Testis (tissue), 3 donors: Measurements from ENCODE around the gene OR2B2. TPM values are rescaled to one million over a fixed set of nuclear protein-coding genes. Genes with fewer than 3 reads are reported as not detected.

Experiments
- DNase-seq: peaks from one replicate; pipeline ENCODE4 v3.0.0-alpha.2; 2019
- H3K27ac ChIP-seq, 2 donors: fragments of 200-600 bp; sonication (generic); one replicate each; pipeline ENCODE4 v1.5.1; 2019
- H3K27me3 ChIP-seq: fragments of 200-600 bp; sonication (generic); one replicate; pipeline ENCODE4 v1.5.1; 2019
- H3K36me3 ChIP-seq: fragments of 200-600 bp; sonication (generic); one replicate; pipeline ENCODE4 v1.5.1; 2017; ENCODE audit warnings: low read depth; ENCODE audit errors: missing control alignments
- H3K4me1 ChIP-seq: fragments of 200-600 bp; sonication (generic); one replicate; pipeline ENCODE4 v1.5.1; 2019
- H3K4me3 ChIP-seq, 2 donors: fragments of 200-600 bp; sonication (generic); one replicate each; pipeline ENCODE4 v1.5.1; 2017 to 2019
- H3K9me3 ChIP-seq: fragments of 200-600 bp; sonication (generic); one replicate; pipeline ENCODE4 v1.5.1; 2017
- CTCF ChIP-seq, 3 experiments: fragments of 450-650 bp in 2 of 3; fragments of 200-600 bp in 1 of 3; sonication (generic) in 1 of 3; IDR thresholded peaks; one replicate each; pipeline ENCODE4 v1.5.1; 2016 to 2019; ENCODE audit warnings: antibody characterized with exemption in 3 of 3, mild to moderate bottlenecking in 2 of 3, moderate library complexity in 1 of 3
- POLR2A ChIP-seq: fragments of 450-650 bp; IDR thresholded peaks from one replicate; pipeline ENCODE4 v1.6.1; 2017; ENCODE audit warnings: antibody characterized with exemption, mild to moderate bottlenecking, moderate library complexity
- WGBS, 2 donors: methylation state at CpG; one replicate each; pipeline ENCODE4 v1.1.5; 2018; 5-methylcytosine and 5-hydroxymethylcytosine counted together
- intact Hi-C: fragments of 100-400 bp; cut with DNase I; formaldehyde crosslinking; loops from one replicate; pipeline ENCODE4 v1.15.1; 2023; ENCODE audit warnings: low total_unique reads
- polyA plus RNA-seq: library from polyadenylated mRNA; stranded (reverse); fragments of 350-450 nt; fragmentation: Illumina TruSeq; extraction: RNeasy Lipid Tissue Mini Kit (QIAGEN cat#74804); gene quantifications from one replicate; pipeline ENCODE4 v1.2.3, GENCODE V29; 2014; ENCODE audit warnings: low read depth, low replicate concordance; ENCODE audit not compliant: insufficient read depth
- small RNA-seq, 2 donors: library from RNA; depleted of rRNA; stranded (forward); fragments of <200 nt; gene quantifications; one replicate each; pipeline ENCODE3, GENCODE V24; 2016
- total RNA-seq, 2 donors: library from RNA; depleted of rRNA; stranded (reverse); fragments of >200 nt; gene quantifications; one replicate each; pipeline ENCODE4 v1.2.3, GENCODE V29; 2016

The OR2B2 gene
- total and polyA plus RNA-seq, 3 donors from 2014 or later, result not detected

- Histone ChIP-seq H3K36me3 (no peaks in the 10 kb centered on the region), H3K27me3 (no peaks in the 10 kb centered on the region), H3K4me1 (peaks cover 21% of the 10 kb centered on the region), H3K27ac (peak overlapping the region; percentile 71 to 76), H3K9me3 (no peaks in the 10 kb centered on the region), H3K4me3 (peak overlapping the region; percentile 65 to 77)
- TF ChIP-seq CTCF (IDR thresholded peaks at IDR 0.05), result no peak
- intact Hi-C loops, result no loop called here
- 8 to 15% methylated on average over 51 of the region's 51 CpGs for WGBS, 2 donors
- peak; percentile 48 for DNase-seq
Measured at GRCh38 chr6:27863962-27864905, 48.0 kb downstream of the OR2B2 start.

GRCh38 chr6:27862396-27863066 is 49.7 kb downstream of the OR2B2 start:
- Histone ChIP-seq H3K4me1 (peaks cover 21% of the 10 kb centered on the region), H3K36me3 (no peaks in the 10 kb centered on the region), H3K27ac (peak overlapping the region; percentile 28 to 63), H3K9me3 (no peaks in the 10 kb centered on the region), H3K4me3 (no peak overlapping the region), H3K27me3 (no peaks in the 10 kb centered on the region)
- DNase-seq, result peak; percentile 28
- TF ChIP-seq CTCF (IDR thresholded peaks at IDR 0.05) (no peak), POLR2A (no peak)
- 83 to 91% methylated on average over 6 of the region's 6 CpGs for WGBS, 2 donors
- intact Hi-C loops, result no loop called here

- Histone ChIP-seq H3K4me1 (peaks cover 15% of the 10 kb centered on the region), H3K4me3 (no peak overlapping the region), H3K27ac (peak overlapping the region in 1 of 2 donors; percentile 53), H3K36me3 (no peaks in the 10 kb centered on the region), H3K9me3 (no peaks in the 10 kb centered on the region), H3K27me3 (no peaks in the 10 kb centered on the region)
- DNase-seq, result no peak
- no peak for TF ChIP-seq POLR2A
- no peak for TF ChIP-seq CTCF (IDR thresholded peaks at IDR 0.05)
- intact Hi-C loops, result no loop called here
Measured at GRCh38 chr6:27861861-27862260, 50.3 kb downstream of the OR2B2 start.

- H3K36me3 ChIP-seq, result no peaks in the 10 kb centered on the region
- TF ChIP-seq POLR2A (no peak), CTCF (IDR thresholded peaks at IDR 0.05) (no peak)
- WGBS, 2 donors, result 56 to 62% methylated on average over 2 of the region's 2 CpGs
- H3K9me3 ChIP-seq, result no peaks in the 10 kb centered on the region
- peak overlapping the region; percentile 21 to 53 for H3K27ac ChIP-seq
- no peaks in the 10 kb centered on the region for H3K27me3 ChIP-seq
- DNase-seq, result peak; percentile 72
- H3K4me3 ChIP-seq, result no peak overlapping the region
- intact Hi-C loops, result no loop called here
- peaks cover 10% of the 10 kb centered on the region for H3K4me1 ChIP-seq
Measured at GRCh38 chr6:27861276-27861840, 50.8 kb downstream of the OR2B2 start.

Small RNA genes within 50 kb of the gene (small RNA-seq; reads per million reads assigned to genes)
- gene RNU7-26P, result 0 reads per million in 2 donors

Other genes starting within 250 kb of the OR2B2 start
- 1 to 10 TPM in 1 of 2 donors, not detected in 1; 1.0 TPM for gene OR2B6, start 44.8 kb upstream of the OR2B2 start, total RNA-seq
- gene OR2B6, start 44.8 kb upstream of the OR2B2 start, polyA plus RNA-seq, result not detected
- gene ZNF165, start 168.2 kb upstream of the OR2B2 start, total RNA-seq, result 10 to 100 TPM in 1 of 2 donors, 1 to 10 TPM in 1; 9.2 to 17.9 TPM
- gene ZNF165, start 168.2 kb upstream of the OR2B2 start, polyA plus RNA-seq, result 23.2 TPM
- 1 to 10 TPM; 3.5 to 4.4 TPM for gene ZSCAN16, start 212.2 kb upstream of the OR2B2 start, total RNA-seq
- 3.6 TPM for gene ZSCAN16, start 212.2 kb upstream of the OR2B2 start, polyA plus RNA-seq
- gene ZKSCAN8, start 229.5 kb upstream of the OR2B2 start, total RNA-seq, result 10 to 100 TPM; 34.1 to 36.4 TPM
- 20.9 TPM for gene ZKSCAN8, start 229.5 kb upstream of the OR2B2 start, polyA plus RNA-seq